HepG2 (cell line): ENCODE data around the gene SLC2A4. TPM values are rescaled to one million over a fixed set of nuclear protein-coding genes. Genes with fewer than 3 reads are reported as not detected.
A peak's percentile ranks its signal among the peaks of the same experiment; 100 is the strongest.

ENCODE experiments used
- EEA1 ChIP-seq: sonication (generic); formaldehyde crosslinking; IDR thresholded peaks from 2 replicates; pipeline ENCODE4 v1.5.1; 2020; ENCODE audit warnings: mild to moderate bottlenecking, missing genetic modification reagents, borderline replicate concordance
- EZH2 ChIP-seq: conservative IDR thresholded peaks from 2 replicates; pipeline ENCODE4 v1.6.1; 2012; ENCODE audit warnings: mild to moderate bottlenecking, low read depth, low read length, moderate library complexity
- FOXP4 ChIP-seq: sonication (generic); formaldehyde crosslinking; IDR thresholded peaks from 2 replicates; pipeline ENCODE4 v1.4.0; 2020; ENCODE audit warnings: missing genetic modification reagents
- GABPB1 ChIP-seq: IDR thresholded peaks from 2 replicates; pipeline ENCODE4 v1.6.1; 2016; ENCODE audit warnings: mild to moderate bottlenecking, missing genetic modification reagents, moderate library complexity, missing compliant biosample characterization
- GATAD2A ChIP-seq: IDR thresholded peaks from 2 replicates; pipeline ENCODE4 v1.6.1; 2016
- KLF13 ChIP-seq: sonication (generic); formaldehyde crosslinking; IDR thresholded peaks from 2 replicates; pipeline ENCODE4 v1.4.0; 2020; ENCODE audit warnings: mild to moderate bottlenecking, missing genetic modification reagents
- KLF15 ChIP-seq: sonication (generic); formaldehyde crosslinking; IDR thresholded peaks from 2 replicates; pipeline ENCODE4 v1.8.1; 2023; ENCODE audit warnings: borderline replicate concordance, mild to moderate bottlenecking, inconsistent platforms, missing genetic modification reagents, mixed read lengths
- MAZ ChIP-seq, 2 experiments: sonication (generic) in 1 of 2; formaldehyde crosslinking in 1 of 2; IDR thresholded peaks; 2 replicates each; pipeline versions ENCODE4 v1.5.0 to v1.6.1; 2012 to 2020; ENCODE audit warnings: low read depth in 2 of 2, mild to moderate bottlenecking in 2 of 2, borderline replicate concordance in 1 of 2, improper control_type of control experiment in 1 of 2, low read length in 1 of 2, missing genetic modification reagents in 1 of 2, moderate library complexity in 1 of 2
- MED1 ChIP-seq: sonication (generic); formaldehyde crosslinking; IDR thresholded peaks from 2 replicates; pipeline ENCODE4 v1.4.0; 2020; ENCODE audit warnings: missing genetic modification reagents
- MYNN ChIP-seq: sonication (generic); formaldehyde crosslinking; IDR thresholded peaks from 2 replicates; pipeline ENCODE4 v1.4.0; 2020; ENCODE audit warnings: mild to moderate bottlenecking, low read depth, missing genetic modification reagents
- NCOA2 ChIP-seq: sonication (generic); formaldehyde crosslinking; IDR thresholded peaks from 2 replicates; pipeline ENCODE4 v1.8.0; 2022; ENCODE audit warnings: inconsistent platforms
- NONO ChIP-seq, 2 experiments: fragments of 450-650 bp in 1 of 2; sonication (generic) in 1 of 2; formaldehyde crosslinking in 1 of 2; IDR thresholded peaks in 1 of 2; conservative IDR thresholded peaks in 1 of 2; 2 replicates each; pipeline versions ENCODE4 v1.6.1 to v1.8.0; 2017 to 2022; ENCODE audit warnings: mild to moderate bottlenecking in 1 of 2, missing genetic modification reagents in 1 of 2, moderate library complexity in 1 of 2
- PHF8 ChIP-seq: sonication (generic); formaldehyde crosslinking; IDR thresholded peaks from 2 replicates; pipeline ENCODE4 v1.5.0; 2020; ENCODE audit warnings: missing genetic modification reagents
- SAP130 ChIP-seq: IDR thresholded peaks from 2 replicates; pipeline ENCODE4 v1.6.1; 2016; ENCODE audit warnings: low read depth
- SIX1 ChIP-seq: sonication (generic); formaldehyde crosslinking; IDR thresholded peaks from 2 replicates; pipeline ENCODE4 v1.4.0; 2020; ENCODE audit warnings: missing genetic modification reagents, borderline replicate concordance
- SIX4 ChIP-seq: sonication (generic); formaldehyde crosslinking; IDR thresholded peaks from 2 replicates; pipeline ENCODE4 v1.4.0; 2020; ENCODE audit warnings: missing genetic modification reagents
- SPEN ChIP-seq: sonication (generic); formaldehyde crosslinking; IDR thresholded peaks from 2 replicates; pipeline ENCODE4 v1.5.1; 2020; ENCODE audit warnings: low read depth, mild to moderate bottlenecking, missing genetic modification reagents
- ZNF468 ChIP-seq: sonication (generic); formaldehyde crosslinking; IDR thresholded peaks from 2 replicates; pipeline ENCODE4 v1.8.0; 2022; ENCODE audit warnings: mild to moderate bottlenecking, moderate library complexity, missing genetic modification reagents
- ZNF740 ChIP-seq: sonication (generic); formaldehyde crosslinking; IDR thresholded peaks from 2 replicates; pipeline ENCODE4 v1.4.0; 2020; ENCODE audit warnings: missing genetic modification reagents
- polyA plus RNA-seq, 8 experiments: library from polyadenylated mRNA; depleted of rRNA in 3 of 8; stranded (reverse) in 7 of 8; unstranded in 1 of 8; fragments of >200 nt; fragmentation: Illumina TruSeq in 4 of 8; extraction: Trizol in 4 of 8; gene quantifications; 2 replicates each; pipeline versions ENCODE4 v1.2.1 to v1.2.3, GENCODE V29; 2011 to 2016; ENCODE audit warnings: low read depth in 4 of 8, missing spikeins in 1 of 8, mixed read lengths in 1 of 8; ENCODE audit not compliant: insufficient read depth in 1 of 8
- total RNA-seq, 5 experiments: library from RNA; depleted of rRNA; stranded (reverse); fragments of >200 nt; fragmentation: Illumina TruSeq; extraction: Trizol; gene quantifications; 2 replicates each; pipeline ENCODE4 v1.2.3, GENCODE V29; 2016; ENCODE audit warnings: low read depth in 1 of 5
- TF ChIP-seq, protein P1 (sequence below): IDR thresholded peaks from 2 replicates; pipeline ENCODE4 v1.6.1; 2016; ENCODE audit warnings: missing genetic modification reagents, missing compliant biosample characterization
- TF ChIP-seq, protein P2 (sequence below): sonication (generic); formaldehyde crosslinking; IDR thresholded peaks from 2 replicates; pipeline ENCODE4 v1.4.0; 2020; ENCODE audit warnings: missing genetic modification reagents

SLC2A4 gene
- total and polyA plus RNA-seq, 2 of the 13 experiments (the other 11 are each of a cell fraction or from before 2014, with no cell fraction given), result 4.9 to 5.8 TPM

- TF ChIP-seq NCOA2, result 0 out of 2 replicates have a peak, but pooled peaks have one; percentile 13
- 0 out of 2 replicates have a peak, but pooled peaks have one; percentile 27 for TF ChIP-seq MAZ (IDR thresholded peaks at IDR 0.05; ENCODE audit: borderline replicate concordance, low read depth, low read length)
- no peak for TF ChIP-seq MAZ (CRISPR knock-in tag; IDR thresholded peaks at IDR 0.05; ENCODE audit: low read depth)
- TF ChIP-seq KLF13 (CRISPR knock-in tag), result no peak
- peak; percentile 57 for TF ChIP-seq SAP130 (CRISPR knock-in tag)
- TF ChIP-seq NONO (IDR thresholded peaks at IDR 0.05), result no peak
- TF ChIP-seq NONO (CRISPR knock-in tag; conservative IDR thresholded peaks at IDR 0.05), result 0 out of 2 replicates have a peak, but pooled peaks have one; percentile 22
- TF ChIP-seq SPEN (CRISPR knock-in tag), result peak; percentile 35; the same call in 1 of the 2 replicates
- peak; percentile 22 for TF ChIP-seq PHF8
- TF ChIP-seq GABPB1, result peak; percentile 64
- TF ChIP-seq KLF15 (CRISPR knock-in tag), result 0 out of 2 replicates have a peak, but pooled peaks have one; percentile 31
- no peak for TF ChIP-seq EZH2
- peak; percentile 78 for TF ChIP-seq SIX4 (CRISPR knock-in tag)
- no peak for TF ChIP-seq ZNF468 (CRISPR knock-in tag)
- TF ChIP-seq, protein P1, sequence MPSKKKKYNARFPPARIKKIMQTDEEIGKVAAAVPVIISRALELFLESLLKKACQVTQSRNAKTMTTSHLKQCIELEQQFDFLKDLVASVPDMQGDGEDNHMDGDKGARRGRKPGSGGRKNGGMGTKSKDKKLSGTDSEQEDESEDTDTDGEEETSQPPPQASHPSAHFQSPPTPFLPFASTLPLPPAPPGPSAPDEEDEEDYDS (CRISPR knock-in tag), result 0 out of 2 replicates have a peak, but pooled peaks have one; percentile 19
- TF ChIP-seq, protein P2, sequence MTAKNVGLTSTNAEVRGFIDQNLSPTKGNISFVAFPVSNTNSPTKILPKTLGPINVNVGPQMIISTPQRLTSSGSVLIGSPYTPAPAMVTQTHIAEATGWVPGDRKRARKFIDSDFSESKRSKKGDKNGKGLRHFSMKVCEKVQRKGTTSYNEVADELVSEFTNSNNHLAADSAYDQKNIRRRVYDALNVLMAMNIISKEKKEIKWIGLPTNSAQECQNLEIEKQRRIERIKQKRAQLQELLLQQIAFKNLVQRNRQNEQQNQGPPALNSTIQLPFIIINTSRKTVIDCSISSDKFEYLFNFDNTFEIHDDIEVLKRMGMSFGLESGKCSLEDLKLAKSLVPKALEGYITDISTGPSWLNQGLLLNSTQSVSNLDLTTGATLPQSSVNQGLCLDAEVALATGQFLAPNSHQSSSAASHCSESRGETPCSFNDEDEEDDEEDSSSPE (CRISPR knock-in tag), result 0 out of 2 replicates have a peak, but pooled peaks have one; percentile 17
- 0 out of 2 replicates have a peak, but pooled peaks have one; percentile 39 for TF ChIP-seq GATAD2A (CRISPR knock-in tag)
- TF ChIP-seq EEA1, result no peak
- 0 out of 2 replicates have a peak, but pooled peaks have one; percentile 27 for TF ChIP-seq FOXP4 (CRISPR knock-in tag)
- TF ChIP-seq ZNF740 (CRISPR knock-in tag), result peak; percentile 72; the same call in 1 of the 2 replicates
- 0 out of 2 replicates have a peak, but pooled peaks have one; percentile 75 for TF ChIP-seq MYNN (CRISPR knock-in tag)
- peak; percentile 87; the same call in 1 of the 2 replicates for TF ChIP-seq SIX1 (CRISPR knock-in tag)
- peak; percentile 23; the same call in 1 of the 2 replicates for TF ChIP-seq MED1 (CRISPR knock-in tag)
Observed at GRCh38 chr17:7281953-7282751, 634 bp downstream of the SLC2A4 start (continued).
